GM11168 (cell line): ENCODE data around the gene CCM2.
"Not testable (repeated sequence)": the region's sequence is repeated elsewhere in the genome, so short reads cannot be mapped to it uniquely, and the experiment has no call there.

Experiments
- in situ Hi-C: fragments of 300-500 bp; cut with MboI; formaldehyde crosslinking; loops from one replicate; pipeline ENCODE4 v1.12.0; 2022; ENCODE audit warnings: low sequenced_read_pairs; ENCODE audit not compliant: unreplicated experiment

CCM2 gene

DNA sequence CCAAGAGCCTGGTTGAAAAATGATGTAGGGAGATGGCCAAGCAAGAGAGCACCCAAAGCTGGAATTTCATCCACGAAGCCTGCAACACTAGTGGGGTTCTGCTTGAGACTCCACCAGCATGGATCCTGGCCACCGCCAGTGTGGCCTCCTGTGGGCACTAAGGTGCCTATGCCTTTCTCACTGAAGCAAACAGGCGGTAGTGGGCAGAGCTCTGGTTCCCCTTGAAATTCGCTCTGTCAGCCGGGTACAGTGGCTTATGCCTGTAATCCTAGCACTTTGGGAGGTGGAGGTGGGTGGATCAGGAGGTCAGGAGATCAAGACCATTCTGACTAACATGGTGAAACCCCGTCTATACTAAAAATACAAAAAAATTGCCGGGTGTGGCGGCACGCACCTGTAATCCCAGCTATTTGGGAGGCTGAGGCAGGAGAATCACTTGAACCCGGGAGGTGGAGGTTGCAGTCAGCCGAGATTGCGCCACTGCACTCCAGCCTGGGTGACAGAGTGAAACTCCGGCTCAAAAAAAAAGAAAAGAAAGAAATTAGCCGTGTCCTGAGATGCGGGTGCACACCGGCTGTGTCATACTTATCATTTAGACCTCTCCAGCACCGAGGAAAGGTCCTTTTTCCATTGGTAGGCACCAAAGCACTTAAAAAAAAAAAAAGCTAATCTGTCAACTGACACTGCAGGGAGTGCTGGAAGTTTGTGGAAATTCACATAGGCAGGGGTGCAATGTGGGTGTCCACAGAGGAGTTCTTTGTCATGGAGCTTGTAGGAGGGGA lies 28.3 kb downstream of the CCM2 start:
- in situ Hi-C loops, result no loop called here

DNA sequence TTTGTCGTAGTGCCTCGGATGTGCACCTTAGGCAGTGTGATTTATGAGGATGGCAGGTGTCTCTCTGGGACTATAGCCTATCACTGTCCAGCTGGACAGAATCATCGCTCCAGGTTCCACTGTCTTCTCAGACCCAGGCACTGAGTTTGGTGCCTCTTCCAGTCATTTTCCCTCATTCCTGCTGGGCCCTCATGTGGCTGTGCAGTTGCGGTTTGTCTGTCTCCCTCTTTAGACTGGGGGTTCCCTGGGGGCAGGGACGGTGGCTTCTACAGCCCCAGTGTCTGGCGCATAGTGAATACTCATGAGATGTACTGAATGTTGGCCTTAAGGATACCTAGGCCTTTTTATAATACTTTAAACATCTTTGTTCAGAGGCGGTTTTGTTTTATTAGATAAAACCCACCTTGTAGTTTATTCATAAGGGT lies 28.9 kb downstream of the CCM2 start:
- in situ Hi-C loops, result no loop called here

DNA sequence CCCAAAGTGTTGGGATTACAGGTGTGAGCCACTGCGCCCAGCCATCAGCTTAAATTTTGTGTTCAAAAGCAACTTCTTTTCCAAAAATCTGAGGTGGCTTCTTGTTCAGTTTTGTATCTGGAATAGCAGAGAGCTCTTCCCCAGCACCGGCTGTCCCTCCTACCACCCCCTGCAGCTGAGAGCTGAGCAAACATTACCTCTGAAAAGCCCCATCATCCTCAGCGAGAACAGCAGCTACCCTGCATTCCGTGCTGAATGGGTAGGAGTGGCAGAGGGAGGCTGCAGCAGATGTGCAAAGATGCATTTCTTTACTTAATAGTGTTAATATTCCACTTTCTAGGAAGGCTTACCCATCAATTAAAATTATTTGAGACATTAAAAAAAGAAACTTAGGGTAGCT lies 31.8 kb downstream of the CCM2 start:
- in situ Hi-C loops, result no loop called here

DNA sequence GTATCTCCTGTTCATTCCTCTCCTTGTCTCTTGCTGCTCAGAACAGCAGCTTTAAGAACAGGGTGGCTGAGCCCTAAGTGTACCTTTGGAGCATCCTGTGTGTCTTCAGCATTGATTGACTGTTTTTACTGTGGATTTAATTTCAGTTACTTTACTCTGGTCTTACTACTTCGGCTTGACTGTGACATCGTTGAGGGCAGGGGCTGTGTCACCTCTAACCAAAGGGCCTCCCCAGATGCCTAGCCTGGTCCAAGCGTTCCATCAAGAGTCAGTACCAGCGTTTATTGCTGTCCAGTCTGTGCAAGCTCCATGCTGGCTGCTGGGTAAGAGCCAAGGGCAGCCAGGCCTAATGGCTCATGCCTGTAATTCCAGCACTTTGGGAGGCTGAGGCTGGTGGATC lies 32.4 kb downstream of the CCM2 start:
- in situ Hi-C loops, result no loop called here

DNA sequence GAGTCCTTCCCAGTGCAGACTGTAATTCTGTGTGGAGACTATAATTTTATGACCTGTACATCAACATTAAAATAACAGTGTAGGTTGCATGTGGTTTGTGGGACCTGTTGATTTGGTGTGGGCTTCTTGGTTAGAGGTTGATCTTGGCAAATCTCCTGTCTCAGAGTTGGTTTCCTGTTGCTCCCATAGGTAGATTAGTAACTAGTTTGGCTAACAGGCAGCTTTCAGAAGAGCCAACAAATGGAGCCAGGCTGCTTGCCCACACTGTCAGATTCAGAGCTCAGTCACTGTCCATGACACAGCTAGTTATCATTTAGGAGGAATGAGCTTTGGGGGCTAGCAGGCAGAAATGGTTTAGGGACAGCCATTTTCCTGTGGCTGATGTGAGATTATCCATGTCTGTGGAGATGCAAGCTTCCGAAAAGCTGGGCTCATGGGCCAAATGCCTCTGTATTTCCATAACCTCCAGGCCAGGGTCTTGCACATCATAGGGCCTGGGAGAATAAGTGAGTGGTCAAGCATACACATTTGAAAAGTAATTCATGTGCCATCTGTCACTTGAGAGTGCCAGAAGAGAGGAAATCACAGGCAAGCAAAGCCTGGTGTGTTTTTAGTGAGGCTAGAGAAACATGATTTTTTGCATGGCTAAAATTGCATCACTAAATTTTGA lies 33.4 kb downstream of the CCM2 start:
- in situ Hi-C loops, result no loop called here

DNA sequence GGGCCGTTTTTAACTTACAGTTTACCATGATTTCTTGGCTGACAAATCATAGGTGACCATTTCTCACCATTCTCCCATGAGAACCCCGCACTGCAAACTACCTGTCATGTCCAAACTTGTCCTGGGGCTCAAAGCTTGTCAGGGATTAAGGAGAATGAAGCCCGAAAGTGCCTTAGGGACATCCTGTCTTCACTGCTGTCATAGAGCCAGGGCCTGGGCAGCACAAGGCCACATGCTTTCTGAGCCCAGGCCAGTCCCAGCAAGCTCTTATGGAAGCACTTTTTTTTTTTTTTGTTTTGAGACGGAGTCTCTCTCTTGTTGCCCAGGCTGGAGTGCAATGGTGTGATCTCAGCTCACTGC lies 33.9 kb downstream of the CCM2 start:
- in situ Hi-C loops, result no loop called here

DNA sequence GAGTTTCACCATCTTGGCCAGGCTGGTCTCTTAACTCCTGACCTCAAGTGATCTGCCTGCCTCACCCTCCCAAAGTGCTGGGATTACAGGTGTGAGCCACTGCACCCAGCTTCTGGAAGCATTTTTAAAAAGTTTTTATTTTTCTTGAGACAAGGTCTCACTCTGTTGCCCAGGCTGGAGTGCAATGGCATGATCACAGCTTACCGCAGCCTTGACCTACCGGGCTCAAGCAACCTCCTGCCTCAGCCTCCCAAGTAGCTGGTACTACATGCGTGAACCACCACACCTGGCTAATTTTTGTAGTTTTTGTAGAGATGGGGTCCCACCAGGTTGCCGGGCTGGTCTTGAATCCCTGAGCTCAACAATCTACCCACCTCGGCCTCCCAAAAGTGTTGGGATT lies 34.7 kb downstream of the CCM2 start:
- in situ Hi-C loops, result not testable (repeated sequence)

DNA sequence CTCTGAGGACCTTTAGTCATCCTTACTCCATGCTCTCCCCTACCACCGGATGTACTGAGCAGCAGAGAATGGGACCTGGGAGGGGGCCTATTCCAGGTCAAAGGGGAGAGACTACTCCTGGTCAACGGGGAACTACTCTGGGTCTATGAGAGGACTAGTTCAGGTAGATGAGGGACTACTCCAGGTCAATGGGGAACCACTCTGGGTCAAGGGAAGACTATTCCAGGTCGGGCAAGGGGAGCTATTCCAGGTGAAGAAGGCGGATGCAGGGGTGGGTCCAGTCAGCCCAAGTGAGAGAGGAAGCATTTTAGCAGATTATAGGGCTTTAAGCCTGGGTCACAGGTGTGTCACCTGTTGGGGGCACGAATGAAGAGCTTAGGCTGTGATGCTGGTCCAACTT lies 35.4 kb downstream of the CCM2 start:
- in situ Hi-C loops, result no loop called here

DNA sequence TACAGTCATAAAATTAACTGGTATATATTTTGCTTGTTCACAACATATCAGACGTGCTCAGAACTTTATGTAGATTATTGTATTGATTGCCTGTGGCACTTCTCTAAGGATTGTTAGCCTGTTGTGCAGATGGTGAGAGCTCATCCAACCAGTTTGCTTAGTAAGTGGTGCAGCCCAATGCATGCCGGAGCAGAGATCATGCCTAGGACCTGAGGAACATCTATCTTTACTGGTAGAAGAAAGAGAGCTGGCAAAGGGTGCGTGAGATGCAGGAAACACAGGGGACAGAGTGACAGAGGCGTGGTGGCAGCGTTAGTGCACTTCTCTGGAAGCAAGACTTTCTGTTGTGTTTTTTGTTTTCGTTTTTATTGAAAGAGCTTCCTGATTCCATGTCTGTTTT lies 35.9 kb downstream of the CCM2 start:
- in situ Hi-C loops, result no loop called here

DNA sequence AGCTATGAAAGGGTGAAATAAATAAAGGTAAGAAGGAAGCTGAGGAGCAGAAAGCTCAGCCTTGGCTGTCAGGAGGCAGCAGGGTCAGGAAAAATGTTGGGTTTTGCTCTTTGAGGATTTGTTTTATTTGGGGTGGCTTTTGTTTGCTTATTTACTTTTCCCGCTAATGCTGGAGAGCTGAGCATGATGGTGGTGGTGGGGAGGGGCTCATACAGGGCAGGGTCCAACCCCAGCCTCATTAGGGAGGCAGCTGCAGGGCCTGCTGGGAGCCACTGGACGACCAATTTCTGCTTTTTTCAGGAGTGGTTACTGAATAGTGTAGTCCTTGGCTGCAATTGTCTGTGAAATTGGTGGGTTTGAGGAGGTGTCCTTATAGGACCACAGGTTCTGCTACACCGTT lies 36.3 kb downstream of the CCM2 start:
- in situ Hi-C loops, result no loop called here

DNA sequence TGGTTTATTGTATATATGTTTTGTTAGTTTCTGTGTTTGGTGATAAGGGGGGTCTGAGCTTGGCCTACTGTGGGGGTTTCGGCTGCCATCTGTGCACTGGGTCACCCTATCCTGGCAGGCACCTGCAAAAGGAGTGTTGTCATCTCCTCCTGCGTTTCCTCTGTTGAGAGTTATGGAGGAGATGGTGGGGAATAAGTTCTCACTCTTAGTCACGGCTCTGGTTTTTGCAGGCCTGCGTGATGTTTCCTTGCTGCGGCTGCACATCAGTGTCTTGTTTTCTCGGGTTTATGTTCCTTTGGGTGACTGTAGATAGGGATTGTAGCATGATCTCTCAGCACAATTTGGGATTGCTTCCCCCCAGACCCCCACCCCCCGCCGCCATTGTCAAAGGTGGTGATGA lies 36.8 kb downstream of the CCM2 start:
- in situ Hi-C loops, result no loop called here

DNA sequence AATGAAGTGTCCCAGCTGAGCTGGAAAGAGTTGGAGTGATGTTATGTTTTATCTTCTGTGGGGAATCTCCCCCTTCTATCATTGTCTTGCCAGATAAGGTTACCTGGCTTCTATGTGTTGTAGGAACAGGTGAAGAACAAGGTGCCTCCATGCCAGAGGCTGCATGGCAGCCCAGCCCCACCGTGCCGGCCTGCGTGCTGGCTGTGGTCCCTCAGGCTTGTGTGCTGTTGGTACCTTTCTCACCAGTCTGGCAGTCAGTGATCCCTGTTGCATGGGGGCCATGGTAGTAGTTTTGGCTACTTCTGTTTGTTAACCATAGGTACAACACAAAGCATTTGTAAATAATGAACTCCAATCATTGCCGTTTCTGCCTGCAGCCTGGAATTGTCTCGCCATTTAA lies 37.9 kb downstream of the CCM2 start:
- in situ Hi-C loops, result no loop called here

DNA sequence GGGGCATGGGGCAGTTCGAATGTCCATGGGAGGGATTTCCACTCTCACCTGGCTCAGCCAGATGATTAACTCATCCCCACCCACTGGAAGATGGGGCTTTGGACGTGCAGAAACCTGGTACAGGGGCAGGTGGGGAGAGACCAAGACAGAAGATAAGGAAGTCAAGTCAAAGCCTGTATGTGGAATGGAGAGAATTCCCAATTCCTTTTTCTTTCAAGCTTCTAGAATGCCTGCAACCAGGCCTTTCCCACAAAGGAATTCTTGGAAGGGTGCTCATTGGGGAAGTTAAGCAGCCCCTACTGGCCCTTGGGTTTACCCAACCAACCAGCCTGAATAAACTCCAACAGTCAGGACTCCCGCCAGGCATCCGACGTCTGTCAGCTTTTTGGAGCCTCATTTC lies 39.1 kb downstream of the CCM2 start:
- in situ Hi-C loops, result no loop called here

DNA sequence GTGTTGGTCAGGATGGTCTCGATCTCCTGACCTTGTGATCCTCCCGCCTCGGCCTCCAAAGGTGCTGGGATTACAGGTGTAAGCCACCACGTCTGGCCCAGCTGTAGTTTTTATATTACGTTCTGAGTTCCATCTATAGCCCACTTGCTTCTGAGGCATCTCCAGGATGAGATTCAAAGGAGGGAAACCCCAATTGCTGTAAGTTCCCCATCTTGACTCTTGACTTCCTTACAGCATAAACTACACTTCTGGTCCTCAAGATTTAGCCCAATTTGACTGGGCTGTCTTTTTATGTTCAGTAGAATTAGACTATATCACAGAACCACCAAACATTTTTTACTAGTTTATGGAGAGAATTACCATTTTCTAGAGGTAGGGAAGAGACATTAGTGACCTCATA lies 44.3 kb downstream of the CCM2 start:
- in situ Hi-C loops, result no loop called here

DNA sequence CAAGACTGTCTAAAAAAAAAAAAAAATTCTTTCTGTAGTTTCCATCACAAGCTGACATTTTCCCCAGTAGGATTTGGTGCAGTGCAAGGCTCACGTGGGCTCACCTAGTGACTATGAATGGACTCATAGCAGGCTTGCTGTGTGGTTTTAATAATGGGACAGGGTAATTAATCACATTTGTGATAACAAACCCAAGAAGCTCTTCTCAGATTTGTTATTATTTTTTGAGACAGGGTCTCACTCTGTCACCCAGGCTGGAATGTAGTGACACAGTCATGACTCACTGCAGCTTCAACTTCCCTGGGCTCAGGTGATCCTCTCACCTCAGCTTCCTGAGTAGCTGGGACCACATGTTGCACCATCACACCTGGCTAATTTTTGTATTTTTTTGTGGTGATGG lies 48.7 kb downstream of the CCM2 start:
- in situ Hi-C loops, result no loop called here

DNA sequence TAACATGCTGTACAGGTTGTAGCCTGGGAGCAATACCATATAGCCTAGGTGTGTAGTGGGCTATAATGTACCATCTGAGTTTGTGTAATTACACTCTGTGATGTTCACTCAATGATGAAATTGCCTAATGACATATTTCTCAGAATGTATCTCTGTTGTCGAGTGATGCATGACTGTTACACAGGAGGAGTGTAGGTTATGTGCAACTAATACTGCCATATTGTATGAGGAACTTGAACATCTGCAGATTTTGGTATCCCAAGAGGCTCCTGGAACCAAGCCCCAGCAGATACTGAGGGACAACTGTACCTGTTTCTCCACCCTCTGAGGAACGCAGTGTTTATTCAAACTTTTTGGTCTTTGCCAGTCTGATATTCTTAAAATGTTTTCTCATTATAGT lies 50.2 kb downstream of the CCM2 start:
- in situ Hi-C loops, result no loop called here

DNA sequence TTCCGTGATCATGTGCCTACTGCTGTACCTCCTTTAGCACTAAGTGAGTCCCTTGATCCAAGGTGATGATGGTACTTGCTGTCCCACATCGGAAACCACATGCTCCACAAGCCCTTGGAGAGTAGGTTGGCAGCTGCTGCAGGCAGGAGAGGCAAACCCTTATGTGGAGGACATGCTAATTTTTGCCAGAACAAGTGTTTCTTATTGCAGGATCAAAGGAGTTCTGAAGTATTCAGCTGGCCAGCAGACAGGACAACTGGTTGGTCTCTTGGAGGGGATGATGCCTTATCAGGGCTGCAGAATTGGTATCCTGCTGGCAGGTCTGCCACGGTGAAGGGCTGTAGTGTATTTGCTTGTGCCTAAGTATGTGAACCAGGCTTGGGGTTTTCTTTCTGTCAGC lies 52.0 kb downstream of the CCM2 start:
- in situ Hi-C loops, result no loop called here

DNA sequence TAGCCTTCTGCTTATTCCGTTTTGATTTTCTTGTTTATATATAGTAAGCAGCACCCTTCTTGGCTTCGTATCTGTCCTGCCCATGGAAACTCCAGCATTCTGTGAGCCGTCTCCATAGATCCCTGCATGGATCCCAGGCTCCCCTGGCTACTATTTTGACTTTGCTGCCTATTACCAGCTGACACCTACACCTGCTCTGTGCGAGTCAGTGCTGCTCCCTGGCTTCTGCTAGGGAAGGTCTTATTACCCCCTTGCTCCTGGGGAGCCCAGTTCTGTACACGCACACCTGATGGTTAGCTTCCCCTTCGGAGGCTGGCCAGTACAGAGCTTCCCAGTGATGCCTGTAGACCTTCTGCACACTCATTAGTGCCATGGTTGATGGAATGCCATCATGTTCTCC lies 53.4 kb downstream of the CCM2 start:
- in situ Hi-C loops, result no loop called here

DNA sequence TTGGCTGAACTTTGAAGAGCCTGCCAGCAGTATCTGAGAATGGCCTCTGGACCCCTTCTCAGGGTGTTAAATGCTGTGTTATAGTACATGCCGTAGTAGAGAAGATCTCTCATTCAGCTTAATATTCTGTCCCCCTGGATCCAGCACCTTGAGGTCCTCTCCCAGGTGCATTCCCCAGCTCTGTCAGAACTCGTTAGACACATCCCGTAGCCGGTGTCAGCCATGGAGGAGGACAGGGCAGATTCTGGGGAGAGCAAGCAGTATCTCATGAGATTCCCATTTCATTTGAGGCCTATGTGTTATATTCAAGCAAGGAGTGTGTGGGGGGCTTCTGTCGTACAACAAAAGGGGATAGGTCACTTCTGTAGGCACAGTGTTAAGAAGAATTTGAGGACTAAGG lies 53.9 kb downstream of the CCM2 start:
- in situ Hi-C loops, result no loop called here

DNA sequence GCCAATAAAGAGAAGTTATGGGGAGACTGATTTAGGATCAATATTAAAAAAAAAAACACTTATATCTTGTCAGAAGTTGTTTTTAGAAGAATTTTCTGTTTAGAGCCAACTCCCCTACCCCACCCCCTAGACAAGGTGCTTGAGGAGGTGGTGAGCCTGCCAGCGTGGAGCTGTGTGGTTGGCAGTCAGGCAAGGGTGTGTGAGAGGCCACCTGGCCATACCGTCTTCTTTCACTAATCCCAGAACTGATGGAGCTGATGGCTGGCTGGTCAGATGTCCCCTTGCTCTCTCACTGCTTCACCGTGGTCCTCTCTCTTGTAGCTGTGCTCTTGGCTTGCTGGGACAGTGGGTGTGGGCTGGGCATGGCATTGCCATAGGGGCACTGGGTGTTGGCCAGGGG lies 54.4 kb downstream of the CCM2 start:
- in situ Hi-C loops, result no loop called here

DNA sequence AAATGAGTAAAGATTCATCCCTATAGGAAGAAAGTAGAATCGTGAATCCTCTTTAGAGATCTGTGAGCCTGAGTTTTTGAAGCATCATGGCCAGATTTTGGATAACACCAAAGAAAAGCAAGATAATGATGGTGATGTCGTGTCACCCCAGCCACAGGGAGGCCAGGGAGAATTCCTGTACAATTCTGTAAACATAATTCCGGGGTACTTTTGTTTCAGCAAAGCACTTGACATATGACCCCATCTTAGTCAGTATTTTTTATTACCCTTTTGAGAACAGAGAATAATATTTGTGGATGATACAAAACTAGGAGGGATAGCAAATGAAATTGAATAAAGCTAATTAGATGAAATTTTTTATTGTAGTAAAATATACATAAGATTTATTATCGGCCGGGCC lies 55.0 kb downstream of the CCM2 start:
- in situ Hi-C loops, result no loop called here

DNA sequence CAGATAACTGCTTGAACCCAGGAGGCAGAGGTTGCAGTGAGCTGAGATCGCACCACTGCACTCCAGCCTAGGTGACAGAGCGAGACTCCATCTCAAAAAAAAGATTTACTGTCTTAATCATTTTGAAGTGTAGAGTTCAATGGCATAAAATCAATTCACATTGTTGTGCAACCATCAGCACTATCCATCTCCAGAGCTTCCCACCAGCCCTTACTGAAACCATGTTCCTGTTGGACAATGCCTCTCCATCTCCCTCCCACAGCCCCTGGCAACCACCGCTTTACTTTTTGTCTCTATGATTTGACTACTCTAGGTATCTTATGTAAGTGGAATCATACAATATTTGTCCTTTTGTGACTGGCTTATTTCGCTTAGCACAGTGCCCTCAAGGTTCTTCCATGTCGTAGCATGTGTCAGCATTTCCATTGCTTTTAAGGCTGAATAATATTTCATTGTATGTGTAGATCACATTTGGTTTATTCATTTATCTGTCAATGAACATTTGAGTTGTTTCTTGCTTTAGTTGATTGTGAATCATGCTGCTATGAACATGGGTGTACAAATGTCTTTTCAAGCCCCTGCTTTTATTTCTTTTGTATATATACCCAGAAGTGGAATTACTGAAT lies 55.7 kb downstream of the CCM2 start:
- in situ Hi-C loops, result no loop called here
